Stimulated activated CD8-positive, alpha-beta memory T cell treated with anti-CD3 and anti-CD28 coated beads, Interleukin-12 subunit alpha, Interleukin-12 subunit beta, amount 100 ng/mL, for 1 hour (primary cell): ENCODE results near the gene GPR35.

ENCODE experiments used
- DNase-seq: peaks from one replicate; pipeline ENCODE4 v3.0.0-alpha.2; 2020; ENCODE audit warnings: low read depth

The GPR35 gene

GRCh38 chr2:240624950-240625621 lies at the start of gene GPR35:
TSS of gene GPR35 (plus strand) at chr2:240625480. CDS start at chr2:240629953, 4,473 bp downstream.
- DNase-seq = peak; percentile 50

GRCh38 chr2:240576036-240576435 lies 49.2 kb upstream of the GPR35 start:
- DNase-seq = no peak

- DNase-seq = no peak
These were observed 48.7 kb upstream of the GPR35 start for GRCh38 chr2:240576436-240577205.

GRCh38 chr2:240577281-240578109 lies 47.8 kb upstream of the GPR35 start:
- no peak for DNase-seq

- no peak for DNase-seq
These were observed 47.2 kb upstream of the GPR35 start for GRCh38 chr2:240578110-240578450.

- no peak for DNase-seq
These were observed 46.8 kb upstream of the GPR35 start for GRCh38 chr2:240578488-240578887.

- no peak for DNase-seq
These were observed 46.1 kb upstream of the GPR35 start for GRCh38 chr2:240579071-240579762.

GRCh38 chr2:240579771-240580614 lies 45.3 kb upstream of the GPR35 start:
- DNase-seq = peak; percentile 62

- DNase-seq = no peak
These were observed 43.5 kb upstream of the GPR35 start for GRCh38 chr2:240581811-240582210.

GRCh38 chr2:240582781-240583180 lies 42.5 kb upstream of the GPR35 start:
- no peak for DNase-seq

- no peak for DNase-seq
These were observed 41.5 kb upstream of the GPR35 start for GRCh38 chr2:240583774-240584173.

GRCh38 chr2:240584486-240585031 lies 40.7 kb upstream of the GPR35 start:
- no peak for DNase-seq

GRCh38 chr2:240585101-240585500 lies 40.2 kb upstream of the GPR35 start:
- DNase-seq = no peak

- DNase-seq = no peak
These were observed 39.5 kb upstream of the GPR35 start for GRCh38 chr2:240585681-240586197.

GRCh38 chr2:240586198-240586918 lies 38.9 kb upstream of the GPR35 start, which contains the start of gene CAPN10:
TSS of gene CAPN10 (plus strand) at chr2:240586734. CDS start at chr2:240586912, 178 bp downstream.
- peak; percentile 95 for DNase-seq

- DNase-seq = peak; percentile 35
These were observed 38.1 kb upstream of the GPR35 start for GRCh38 chr2:240586919-240587800.

GRCh38 chr2:240588006-240588655 lies 37.1 kb upstream of the GPR35 start:
- DNase-seq = no peak

- DNase-seq = no peak
These were observed 36.6 kb upstream of the GPR35 start for GRCh38 chr2:240588669-240589068.
